Anterior cingulate cortex (tissue), 58 donors: Measurements from ENCODE around the gene ERICH6B.
A peak's percentile ranks its signal among the peaks of the same experiment; 100 is the strongest.
"Not testable (repeated sequence)": the region's sequence is repeated elsewhere in the genome, so short reads cannot be mapped to it uniquely, and the experiment has no call there.

Source experiments
- DNase-seq, 58 donors: peaks; one replicate each; lab custom pipeline; 2025; lab: John Stamatoyannopoulos, UW

Gene ERICH6B

DNA sequence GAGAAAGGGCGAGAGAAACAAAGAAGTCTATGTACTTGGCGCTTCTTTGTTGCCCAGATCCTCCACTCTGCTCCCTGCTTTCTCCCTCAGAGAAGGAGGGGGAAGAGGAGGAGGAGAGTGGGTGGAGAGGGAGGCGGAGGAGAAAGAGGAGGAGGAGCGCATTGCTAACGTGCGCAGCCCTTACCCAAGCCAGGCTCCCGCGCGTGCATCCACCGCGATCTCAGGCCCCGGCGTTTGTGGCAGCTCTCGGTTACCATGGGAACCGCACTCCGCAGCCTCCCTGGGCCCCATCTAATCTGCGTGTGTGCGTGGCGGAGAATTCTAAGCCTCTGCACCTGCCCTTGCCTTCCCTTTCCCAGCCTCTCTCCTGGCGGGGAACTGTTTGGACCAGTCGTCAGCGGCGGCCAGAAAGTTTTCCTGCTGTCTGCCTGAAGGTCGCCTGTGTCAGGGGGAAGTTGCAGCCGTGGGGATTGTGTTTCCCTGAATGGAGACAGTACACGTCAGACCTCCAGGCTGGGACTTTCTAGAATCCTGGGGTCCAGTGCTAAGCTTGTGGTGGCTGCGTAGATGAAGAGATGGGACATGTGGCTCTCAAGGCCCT lies at the start of gene ERICH6B:
Gene ERICH6B, minus strand, starts transcription at position 239 of the 601 bp plus-strand sequence. CDS start 18,734 bp downstream, outside the sequence.
- DNase-seq, result peak in 47 of 58 donors; percentile 3 to 76 (median 36)

DNA sequence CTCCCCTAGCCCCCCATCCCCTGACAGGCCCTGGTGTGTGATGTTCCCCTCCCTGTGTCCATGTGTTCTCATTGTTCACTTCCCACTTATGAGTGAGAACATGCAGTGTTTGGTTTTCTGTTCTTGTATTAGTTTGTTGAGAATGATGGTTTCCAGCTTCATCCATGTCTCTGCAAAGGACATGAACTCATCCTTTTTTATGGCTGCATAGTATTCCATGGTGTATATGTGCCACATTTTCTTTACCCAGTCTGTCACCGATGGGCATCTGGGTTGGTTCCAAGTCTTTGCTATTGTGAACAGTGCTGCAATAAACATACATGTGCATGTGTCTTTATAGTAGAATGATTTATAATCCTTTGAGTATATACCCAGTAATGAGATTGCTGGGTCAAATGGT lies 47.4 kb upstream of the ERICH6B start:
- DNase-seq, result not testable (repeated sequence)

DNA sequence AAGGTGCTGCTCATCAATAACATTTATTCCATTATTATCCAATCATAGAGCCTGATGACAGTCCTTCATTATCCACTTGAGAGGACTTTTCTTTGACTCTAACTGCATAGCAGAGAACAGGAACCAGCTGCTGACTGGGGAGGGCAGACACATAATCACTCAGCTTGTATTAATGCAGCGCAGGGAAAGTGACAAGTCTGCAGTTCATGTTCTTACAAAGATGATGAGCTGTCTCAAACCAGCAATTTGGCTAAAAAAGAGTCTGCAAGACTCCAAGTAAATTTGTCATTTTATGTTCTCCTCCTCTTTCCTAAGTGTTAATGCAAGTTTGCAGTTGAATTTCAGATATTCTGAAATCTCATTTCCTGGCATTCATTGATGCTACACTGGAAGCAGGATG lies 46.6 kb upstream of the ERICH6B start:
- peak in 6 of 58 donors; percentile 2 to 37 (median 4) for DNase-seq

DNA sequence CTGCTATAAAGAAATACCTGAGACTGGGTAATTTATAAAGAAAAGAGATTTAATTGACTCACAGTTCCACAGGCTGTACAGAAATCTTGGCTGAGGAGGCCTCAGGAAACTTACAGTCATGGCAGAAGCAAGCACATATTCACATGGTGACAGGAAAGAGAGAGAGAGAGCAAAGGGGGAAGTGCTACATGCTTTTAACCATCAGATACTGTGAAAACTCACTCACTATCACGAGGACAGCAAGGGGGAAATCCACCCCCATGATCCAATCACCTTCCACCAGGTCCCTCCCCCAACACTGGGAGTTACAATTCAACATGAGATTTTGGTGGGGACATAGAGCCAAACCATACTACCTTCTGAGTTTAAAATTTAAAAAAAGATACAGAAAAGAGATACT lies 44.9 kb upstream of the ERICH6B start:
- not testable (repeated sequence) for DNase-seq

DNA sequence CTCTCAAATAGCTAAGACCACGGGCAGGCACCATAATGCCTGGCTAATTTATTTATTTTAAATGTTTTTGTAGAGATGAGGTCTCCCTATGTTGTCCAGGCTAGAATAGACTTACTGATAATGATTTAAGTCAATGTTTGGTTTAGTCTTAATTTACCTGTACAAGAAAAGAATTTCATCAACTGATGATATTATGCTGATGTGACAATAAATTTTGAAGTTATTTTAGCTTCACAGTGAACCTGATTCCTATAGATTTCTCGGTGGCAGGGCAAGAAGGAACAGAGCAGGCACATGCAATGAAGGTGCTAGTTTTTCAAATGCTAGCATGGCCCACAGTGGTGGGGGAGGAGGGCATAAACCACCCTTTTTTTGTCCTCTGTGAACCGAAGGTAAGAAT lies 44.0 kb upstream of the ERICH6B start:
- DNase-seq, result no peak

DNA sequence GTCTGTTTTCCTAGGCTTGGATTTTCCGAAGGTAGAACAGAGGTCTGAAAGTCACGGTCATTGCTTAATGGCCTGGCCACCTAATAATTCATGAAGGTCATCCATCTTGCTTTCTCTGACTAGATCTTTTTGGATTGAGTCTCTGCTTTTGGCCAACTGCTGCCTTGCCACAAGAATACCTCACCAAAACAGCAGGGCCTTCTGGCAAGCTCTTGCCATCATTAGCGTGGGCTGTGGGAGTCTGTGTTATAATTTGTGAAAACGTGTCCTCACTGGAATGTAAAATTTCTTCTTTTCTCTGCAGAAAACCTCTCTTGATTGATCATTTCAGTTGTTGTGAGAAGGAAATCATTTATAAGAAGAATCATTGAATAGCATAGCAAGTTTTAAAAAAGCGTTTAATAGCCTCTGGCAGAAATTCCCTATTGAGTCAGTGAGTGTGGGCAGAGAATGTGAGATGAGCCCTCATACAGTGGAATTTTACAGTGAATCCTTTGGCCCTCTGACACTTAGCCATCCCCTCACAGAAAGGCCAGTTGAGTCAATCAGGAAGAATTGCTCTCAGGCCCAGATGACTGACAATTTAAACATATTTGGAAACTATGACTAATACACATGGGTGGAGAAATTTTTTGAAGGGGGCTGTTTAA lies 43.2 kb upstream of the ERICH6B start:
- peak in 5 of 58 donors; percentile 1 to 6 (median 2) for DNase-seq

DNA sequence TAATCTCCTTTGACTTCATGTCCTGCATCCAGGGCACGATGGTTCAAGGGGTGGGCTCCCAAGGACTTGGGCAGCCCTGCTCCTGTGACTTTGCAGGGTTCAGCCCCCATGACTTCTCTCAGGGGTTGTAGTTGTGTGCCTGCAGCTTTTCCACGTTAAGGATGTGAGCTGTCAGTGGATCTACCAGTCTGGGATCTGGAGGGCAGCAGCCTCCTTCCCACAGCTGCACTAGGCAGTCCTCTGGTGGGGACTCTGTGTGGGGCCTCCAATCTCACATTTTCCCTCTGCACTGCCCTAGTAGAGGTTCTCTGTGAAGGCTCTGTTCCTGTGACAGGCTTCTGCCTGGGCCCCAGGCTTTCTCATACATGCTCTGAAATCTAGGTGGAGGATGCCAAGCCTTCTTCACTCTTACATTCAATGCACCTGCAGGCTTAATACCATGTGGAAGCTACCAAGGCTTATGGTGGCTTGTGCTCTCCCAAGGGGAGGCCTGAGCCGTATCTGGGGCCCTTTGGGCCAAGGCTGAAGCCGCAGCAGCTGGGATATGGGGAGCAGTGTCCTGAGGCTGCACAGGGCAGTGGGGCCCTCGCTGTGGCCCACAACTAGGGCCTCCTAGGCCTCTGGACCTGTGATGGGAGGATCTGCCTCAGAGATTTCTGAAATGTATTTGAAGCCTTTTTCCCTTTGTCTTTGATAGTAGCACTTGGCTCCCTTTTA lies 39.3 kb upstream of the ERICH6B start:
- no peak for DNase-seq

DNA sequence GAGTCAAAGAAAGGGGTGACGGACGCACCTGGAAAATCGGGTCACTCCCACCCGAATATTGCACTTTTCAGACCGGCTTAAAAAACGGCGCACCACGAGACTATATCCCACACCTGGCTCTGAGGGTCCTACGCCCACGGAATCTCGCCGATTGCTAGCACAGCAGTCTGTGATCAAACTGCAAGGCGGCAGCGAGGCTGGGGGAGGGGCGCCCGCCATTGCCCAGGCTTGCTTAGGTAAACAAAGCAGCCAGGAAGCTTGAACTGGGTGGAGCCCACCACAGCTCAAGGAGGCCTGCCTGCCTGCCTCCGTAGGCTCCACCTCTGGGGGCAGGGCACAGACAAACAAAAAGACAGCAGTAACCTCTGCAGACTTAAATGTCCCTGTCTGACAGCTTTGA lies 29.7 kb upstream of the ERICH6B start:
- DNase-seq, result not testable (repeated sequence)

DNA sequence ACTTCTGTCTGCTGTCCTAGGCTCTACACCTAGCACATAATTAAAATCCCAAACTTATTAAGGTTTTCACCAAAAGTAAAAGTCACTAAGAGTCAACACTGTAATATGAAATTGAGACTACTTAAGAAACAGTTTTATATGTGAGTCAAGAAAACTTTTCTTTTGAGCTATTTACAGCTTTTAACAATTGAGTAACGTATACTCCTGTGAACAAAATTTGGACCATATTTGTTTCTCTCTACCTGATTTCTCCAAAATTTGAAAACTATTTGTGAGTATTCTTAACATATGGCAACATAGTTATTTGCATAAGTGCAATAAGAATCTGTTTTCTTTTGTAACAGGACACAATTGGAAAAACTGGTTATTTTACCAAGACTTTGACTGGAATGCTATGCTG lies 26.6 kb upstream of the ERICH6B start:
- DNase-seq, result not testable (repeated sequence)

DNA sequence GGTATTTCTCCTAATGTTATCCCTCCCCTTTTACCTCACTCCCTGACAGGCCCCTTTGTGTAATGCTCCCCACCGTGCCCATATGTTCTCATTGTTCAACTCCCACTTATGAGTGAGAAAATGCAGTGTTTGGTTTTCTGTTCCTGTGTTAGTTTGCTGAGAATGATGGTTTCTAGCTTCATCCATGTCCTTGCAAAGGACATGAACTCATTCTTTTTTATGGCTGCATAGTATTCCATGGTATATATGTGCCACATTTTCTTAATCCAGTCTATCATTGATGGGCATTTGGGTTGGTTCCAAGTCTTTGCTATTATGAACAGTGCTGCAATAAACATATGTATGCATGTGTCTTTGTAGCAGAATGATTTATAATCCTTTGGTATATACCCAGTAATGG lies 19.8 kb upstream of the ERICH6B start:
- not testable (repeated sequence) for DNase-seq

DNA sequence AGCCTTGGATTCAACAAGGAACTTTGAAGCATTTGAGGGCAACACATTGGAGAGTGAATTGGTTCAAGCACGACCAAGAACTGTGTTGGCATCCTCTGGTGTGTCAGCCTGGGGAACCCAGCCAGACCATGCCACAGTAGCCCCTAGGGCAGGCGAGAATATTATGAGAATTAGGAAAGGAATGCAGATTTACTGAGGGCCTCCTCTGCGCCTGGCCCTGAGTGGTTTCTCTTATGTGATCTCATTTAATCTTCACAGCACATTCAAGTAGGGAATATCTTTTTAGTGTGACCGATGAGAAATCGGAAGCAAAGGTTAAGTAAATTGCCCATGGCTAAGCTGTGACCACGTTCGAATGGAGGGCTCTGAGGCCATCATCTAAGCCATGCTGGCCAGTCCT lies 15.3 kb upstream of the ERICH6B start:
- DNase-seq, result no peak

DNA sequence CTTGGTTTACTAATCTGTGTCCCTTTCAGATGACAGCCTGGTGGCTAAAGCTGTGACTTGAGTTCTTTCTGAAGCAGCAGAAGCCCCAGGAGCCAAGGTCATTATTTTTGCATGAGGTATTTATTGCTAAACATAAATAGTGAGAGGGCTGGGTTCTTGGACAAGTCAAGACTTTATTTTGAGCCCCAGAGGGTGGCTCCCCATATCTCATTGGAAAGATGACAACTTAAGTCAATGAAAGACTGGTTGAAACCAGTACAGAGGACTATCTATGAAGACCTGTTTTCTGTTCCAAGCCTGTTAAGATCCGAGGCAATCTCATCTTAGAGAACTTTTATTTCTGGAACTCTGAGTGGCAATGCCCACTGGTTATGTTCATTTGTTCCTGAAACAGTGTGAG lies 14.4 kb upstream of the ERICH6B start:
- DNase-seq, result no peak

DNA sequence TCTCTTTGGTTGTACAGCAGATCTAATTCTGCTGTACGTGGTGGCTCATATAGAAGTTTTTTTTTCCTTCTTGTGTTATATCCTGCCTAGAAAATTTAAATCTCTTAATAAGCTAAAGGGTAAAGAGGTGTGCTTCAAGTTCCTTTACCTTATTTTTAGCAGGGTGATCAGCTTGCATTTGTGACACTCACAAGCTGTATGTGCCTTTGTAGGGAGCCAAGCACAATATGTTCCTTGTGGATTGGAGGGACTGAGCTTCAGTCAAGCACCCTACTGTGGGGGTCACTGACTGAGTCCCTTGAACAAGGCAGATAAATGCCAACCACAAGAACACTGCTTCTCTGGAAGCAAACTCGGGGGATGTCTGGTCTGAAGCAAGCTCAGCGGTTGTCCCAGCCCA lies 12.6 kb upstream of the ERICH6B start:
- DNase-seq, result no peak

DNA sequence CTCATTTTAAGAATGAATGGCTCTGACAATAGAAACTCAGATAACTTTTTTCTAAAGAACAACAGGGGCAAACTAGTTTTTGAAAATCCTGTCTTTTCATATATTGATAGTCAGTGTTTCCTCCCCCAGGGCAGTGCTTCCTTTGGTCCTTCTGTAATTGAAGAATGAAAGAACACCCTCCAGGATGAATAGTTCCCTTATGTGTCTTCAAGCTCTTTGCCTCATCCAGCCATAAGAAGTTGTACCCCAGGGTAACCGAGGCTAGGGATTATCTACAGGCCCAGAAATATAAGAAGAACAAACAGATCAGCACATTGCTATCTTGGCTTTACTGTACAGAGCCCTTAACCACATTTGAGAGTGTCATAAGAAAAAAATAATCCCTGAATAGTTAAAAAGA lies 12.1 kb upstream of the ERICH6B start:
- DNase-seq, result no peak

DNA sequence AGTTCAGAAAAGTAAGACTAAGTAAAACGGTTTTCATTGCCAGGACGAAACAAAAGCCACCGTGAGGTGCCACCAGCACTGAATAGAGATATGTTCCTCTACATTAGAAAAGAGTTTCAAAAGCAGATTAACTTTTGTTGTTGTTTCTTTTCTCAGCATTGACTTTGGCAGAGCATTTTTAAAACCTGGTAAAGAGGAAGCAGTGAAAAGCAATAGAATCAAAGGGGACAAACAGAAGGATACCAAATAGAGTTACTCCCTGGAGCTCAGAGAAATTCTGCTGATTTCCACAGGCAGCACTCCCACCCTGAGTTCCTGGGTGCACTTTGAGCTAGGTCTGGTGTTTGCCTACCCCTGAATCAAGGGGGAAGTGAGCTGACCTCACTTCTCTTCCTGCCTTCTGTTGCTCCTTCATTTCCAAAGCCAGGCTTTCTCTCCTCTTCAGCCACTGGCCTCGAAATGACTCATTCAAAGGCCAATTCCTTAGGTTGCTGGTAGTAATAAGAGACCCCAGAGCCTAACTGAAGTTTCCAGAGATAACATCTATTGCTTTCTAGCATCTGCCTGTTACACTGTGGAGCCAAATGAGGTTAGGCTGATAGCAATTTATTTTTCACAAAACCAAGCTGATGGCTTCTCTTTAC lies 11.3 kb upstream of the ERICH6B start:
- no peak for DNase-seq

DNA sequence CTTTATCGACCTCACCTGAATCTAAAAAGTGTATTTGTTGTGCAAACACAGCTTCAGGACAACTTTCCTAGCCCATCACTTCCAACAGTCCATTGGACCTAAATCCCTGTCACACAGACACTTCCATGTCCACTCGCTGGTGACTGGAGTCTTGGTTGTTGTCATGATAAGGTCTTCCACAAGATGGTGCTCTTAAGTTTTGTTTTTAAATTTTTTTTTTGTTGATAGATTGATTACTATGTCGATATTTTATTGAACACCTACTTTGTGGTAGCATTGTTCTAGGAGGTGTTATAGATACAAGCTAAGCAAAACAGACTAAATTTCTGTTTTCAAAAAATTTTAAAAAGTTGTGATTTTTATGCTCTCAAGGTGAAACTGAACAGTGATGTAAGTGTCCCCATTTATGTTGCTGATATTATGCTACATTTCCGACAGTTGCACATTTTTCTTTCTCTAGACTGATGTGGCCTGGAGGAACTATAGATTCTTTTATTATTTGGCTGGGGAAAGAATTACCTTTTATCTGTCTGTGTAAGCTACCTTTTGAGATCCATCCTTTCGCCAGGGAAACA lies 8.1 kb upstream of the ERICH6B start:
- no peak for DNase-seq

DNA sequence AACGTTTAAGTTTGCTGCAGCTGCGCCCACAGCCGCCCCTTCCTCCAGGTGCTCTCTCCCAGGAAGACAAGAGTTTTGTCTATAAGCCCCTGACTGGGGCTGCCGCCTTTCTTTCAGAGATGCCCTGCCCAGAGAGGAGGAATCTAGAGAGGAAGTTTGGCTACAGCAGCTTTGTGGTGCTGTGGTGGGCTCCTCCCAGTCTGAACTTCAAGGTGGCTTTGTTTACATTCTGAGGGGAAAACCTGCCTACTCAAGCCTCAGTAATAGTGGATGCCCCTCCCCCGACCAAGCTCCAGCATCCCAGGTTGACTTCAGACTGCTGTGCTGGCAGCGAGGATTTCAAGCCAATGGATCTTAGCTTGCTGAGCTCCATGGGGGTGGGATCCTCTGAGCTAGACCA lies 6.4 kb upstream of the ERICH6B start:
- no peak for DNase-seq

DNA sequence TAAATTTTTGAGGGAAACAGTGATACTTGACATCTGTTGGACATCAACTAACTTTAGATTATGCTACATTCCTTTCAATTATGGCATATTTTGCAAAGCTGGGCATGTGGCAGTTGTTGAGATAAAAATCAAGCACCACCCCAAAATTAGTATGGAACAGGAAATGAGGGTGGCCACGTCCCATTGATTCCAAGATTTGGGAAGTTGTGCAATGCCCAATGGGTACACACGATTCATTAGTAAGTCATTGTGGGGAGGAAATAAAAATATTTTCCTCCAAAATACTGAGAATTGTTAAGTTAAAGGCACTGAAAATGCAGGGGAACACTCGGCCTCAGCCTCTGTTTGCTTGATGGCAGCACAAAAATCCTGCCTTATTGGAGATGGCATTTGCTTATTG lies 7.6 kb downstream of the ERICH6B start:
- DNase-seq, result no peak

DNA sequence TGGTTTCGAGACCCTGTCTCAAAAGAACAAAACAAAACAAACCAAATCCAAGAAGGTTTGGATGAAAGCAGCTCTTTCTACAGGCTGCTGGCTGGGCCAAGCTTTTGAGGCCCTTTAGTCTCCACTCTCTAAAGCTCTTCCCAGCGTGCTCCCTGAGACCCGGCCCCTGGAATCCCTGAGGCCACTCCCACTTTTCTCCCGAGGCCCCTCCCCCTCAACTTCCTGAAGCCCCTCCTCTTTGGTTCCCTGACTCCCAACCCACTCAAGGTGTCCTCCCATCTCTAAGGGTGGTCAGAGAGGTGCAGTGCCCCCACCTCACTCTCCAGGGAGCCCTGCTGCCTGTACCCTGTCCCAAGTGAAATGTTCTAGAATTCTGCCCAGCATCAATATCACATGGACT lies 10.6 kb downstream of the ERICH6B start:
- no peak for DNase-seq

DNA sequence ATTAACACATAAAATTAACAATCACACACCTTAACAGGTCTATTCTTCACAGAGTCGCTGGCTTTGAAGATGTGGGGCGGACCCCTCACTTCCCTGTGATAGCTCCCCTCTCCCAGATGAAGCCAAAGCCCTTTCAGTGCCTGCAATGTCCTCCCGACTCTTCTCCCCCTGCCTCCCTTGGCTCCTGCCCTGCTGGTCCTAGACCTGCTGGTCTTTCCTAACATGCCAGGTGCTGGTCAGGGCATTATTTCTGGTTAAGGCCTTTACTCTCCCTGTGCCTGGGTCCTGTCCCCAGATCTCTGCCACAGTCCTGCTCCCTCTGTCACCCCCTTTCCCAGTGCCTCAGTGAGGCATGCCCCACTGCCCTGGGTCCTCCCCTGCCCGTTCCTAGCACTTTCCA lies 12.2 kb downstream of the ERICH6B start:
- no peak for DNase-seq
